Measurements from ENCODE around the gene TPK1.

Gene TPK1

DNA sequence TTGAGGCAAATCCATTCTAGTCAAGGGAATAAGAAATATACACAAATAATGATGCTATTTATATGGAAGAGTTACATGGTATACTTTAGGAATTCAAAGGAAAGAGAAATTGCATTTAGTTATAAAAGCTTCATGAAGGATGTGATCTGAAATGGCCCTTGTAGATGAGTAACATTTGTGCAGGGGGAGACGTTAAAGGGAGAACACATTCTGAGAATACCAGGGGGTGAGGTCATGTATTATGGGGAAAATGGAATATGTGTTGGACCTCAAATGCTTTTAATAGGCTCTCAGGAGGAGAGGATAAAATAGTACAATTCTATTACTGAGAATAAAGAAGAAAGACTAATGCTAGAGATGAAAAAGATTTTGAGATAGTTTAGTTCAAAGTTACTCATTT is 309.9 kb downstream of the TPK1 start:
- DNase-seq, result peak; percentile 53

DNA sequence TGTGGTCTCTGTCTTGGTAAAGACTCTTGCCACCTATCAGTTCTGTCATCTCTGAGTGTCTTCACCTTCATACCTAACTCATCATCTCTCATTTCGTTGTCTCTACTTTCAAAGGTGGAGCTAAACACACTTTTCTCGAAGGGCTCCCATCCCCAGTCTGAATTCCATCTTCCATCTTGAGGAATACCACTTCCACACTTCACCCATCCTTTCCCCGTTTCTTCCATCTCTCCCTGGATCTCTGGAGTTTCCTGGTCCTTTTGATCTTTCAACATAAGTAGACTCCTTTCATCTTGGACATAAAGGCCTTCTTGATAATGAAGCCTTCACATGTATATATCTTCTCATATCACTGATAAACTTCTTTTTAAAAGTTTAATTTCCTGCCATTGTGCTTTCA is 311.6 kb downstream of the TPK1 start:
- DNase-seq, result no peak

DNA sequence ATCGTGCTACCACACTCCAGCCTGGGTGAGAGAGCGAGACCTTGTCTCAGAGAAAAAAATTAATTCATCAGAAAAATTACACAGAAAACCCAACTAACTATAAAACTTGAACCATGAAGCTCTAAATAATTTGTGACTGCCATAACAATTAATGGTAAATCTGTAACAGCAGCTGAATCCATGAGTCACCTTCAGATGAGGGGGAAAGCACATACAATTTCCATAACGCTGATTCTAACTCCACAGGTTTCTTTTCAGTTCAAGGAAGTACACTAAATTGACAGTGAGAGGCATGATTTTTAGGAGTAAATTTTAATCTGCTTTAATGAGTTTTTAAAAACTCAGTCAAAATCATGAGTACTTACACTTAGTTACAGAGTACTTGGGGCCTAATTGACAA is 312.2 kb downstream of the TPK1 start:
- no peak for DNase-seq

DNA sequence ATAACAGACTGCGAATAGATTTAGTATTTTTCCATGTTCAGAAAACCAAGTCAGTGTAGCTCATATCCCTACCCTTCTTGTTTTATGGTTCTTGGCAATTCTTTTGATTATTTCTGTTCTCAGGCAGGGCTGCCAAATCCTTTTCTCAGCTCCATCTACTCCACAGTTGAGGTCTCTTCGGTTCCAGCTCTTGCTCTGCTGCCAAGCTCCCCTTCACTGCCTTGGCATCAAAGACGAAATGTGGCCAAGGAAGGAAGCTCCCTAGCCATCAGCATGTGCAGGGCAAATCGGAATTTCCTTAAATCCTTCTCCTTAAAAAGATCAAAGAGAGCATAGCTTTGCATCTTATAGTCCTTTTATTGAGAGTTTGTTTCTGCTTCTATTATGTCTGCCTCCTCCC is 315.9 kb downstream of the TPK1 start:
- DNase-seq, result no peak

DNA sequence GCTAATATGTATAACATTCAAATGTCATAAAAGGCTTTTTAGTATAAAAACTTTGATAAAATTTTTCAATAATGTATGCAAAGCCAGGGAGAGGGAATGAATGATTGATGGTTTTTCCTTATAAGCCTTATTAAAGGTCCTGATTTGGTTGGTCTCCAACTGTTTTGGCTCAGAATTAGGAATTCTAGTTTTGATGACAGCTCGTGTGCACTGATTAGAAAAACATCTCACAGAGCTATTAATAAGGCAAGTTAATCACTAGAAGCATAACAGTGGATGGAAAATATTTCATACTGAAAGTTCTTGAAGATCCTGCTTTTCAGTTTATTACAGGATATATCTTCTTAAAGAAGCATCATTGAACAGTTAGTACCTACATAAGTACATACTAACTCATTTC is 317.5 kb downstream of the TPK1 start:
- no peak for DNase-seq

DNA sequence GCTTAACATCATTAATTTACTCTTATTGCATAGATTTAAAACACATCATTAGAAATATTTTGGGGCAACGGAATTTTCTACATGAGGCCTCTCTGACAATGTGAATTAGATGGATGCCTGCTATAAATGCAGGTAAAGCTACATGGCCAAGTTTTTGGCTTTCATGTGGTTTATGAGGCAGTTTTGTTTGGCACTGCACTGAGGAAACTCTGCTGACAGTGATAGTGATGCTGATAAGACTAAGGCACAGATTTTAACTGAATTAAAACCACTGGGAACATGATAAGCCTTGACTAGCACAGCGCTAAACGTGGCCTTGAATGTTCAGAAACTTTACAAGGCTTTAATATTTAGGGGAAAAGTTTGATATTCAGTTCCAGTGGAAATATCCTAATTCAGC is 318.1 kb downstream of the TPK1 start:
- no peak for DNase-seq

DNA sequence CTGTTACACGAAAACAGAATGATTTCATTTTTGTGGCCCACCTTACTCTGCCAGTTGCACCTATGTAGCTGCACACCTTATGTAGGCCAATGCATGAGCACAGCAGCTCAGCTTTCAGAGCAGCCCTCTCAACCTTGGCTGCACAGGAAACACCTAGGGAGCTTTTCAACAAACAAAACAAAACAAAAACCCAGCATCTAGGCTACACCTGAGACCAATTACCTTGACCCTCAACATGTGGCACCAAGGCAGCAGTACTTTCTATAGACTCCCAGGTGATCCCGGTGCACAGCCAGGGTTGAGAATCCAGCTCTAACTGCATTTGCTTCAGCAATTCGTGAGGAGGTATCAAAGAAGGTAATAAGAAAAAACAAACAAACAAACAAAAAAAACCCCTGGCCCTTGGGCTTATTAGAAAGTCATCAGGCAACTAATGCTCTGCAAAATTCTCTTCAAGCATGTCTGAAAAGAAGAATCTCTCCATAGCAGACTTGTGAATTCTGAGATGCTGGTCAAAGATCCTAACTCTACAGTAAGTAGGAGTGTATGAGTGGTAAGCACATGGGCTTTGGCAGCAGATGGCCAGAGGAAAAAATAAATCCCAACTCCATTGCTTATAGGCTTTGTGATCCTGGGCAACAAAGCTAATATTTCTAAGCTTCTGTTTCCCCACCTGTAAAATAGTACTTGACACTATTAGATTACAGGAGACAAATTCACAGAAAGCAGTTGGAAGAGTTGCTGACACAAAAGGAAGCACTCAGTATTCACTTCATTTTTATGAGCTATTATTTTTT is 318.9 kb downstream of the TPK1 start:
- DNase-seq, result no peak

DNA sequence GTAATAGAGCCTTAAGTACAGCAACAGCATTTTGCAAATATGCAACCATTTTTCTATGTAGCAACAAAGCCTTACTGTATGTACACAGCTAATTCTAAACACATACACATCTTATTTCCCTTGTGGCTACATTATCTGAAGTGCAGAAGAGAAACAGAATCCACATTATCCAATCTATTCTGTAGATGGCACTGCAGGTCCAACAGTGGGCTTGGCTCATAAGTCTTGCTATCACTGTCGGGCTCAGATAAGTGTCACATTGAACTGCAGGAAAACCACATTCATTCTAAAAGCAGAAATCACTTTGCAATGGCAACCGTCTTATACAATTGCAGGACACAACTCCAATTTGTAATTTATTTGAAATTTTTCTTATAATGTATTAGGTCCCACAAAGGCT is 322.5 kb downstream of the TPK1 start:
- DNase-seq, result peak; percentile 3

DNA sequence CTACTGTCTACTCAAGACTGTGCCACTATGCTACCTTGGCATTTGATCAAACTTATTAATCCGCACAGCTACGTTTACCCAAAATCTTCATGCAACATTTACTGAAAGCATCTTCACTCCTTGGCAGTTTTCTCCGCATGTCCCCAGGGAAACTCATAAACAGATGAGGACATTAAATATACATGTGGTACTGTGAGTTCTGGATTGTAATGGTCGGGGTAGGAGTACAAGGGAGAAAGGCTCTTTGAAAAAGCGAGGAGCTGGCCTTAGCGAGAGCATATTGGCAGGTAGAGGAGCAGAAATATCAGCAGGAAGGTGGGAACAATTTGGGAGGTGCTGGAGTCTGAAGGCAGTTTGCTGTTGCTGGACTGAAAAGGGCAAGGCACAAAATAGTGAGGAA is 325.2 kb downstream of the TPK1 start:
- DNase-seq, result no peak

DNA sequence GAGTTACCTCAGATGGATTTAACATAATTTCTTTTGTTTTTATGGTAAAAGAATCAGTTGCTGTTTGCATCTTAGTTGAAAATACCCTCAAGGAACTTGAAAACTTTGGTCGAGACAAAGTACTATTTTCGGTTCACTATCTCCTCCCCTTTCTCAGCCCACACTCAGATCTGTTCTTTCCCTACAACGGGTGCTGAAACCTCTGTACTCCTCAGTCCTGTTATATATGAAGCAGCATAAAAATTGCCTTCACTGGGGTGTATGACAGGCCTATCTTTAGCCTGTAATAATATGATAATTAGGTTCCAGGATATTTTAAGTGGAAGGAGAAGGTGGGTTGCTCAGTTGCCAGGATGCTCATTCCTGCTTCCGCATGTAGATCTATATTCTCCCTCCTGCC is 327.2 kb downstream of the TPK1 start:
- no peak for DNase-seq

DNA sequence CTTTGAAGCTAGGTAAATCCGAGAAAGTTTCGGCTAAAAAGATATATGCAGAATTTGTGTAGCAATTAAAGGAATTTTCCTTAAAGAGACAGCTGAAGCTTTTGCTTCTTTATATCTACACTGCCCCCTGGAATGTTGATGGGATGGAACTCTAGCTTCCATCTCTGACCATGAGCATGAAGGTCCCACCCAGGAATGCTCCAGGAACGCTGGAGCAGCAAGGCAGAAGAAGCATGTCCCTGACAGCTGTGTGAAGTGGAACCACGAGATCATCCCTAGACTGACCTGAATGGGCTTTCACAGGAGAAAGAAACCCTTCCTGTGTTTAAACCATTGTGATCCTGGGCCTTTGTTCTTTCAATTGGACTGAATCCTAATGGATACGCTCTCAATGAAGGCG is 332.6 kb downstream of the TPK1 start:
- DNase-seq, result no peak

DNA sequence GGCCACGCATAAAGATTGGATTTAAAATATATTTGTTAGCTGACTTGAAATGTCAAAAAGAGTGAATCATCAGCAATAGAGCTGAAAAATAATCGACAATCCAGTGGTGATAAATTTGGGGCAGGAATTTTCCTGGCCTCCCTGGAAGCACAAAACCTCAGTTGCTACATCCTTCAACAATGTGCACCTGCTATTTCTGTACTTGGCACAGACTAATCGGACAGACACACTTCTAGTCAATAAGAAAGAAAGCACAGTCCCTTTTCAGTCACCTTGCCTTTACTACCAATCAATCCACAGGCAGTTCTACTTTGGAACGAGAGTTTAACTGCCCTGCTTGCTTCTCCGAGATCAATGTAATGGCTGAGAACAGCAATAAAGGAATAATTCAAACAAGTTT is 335.6 kb downstream of the TPK1 start:
- no peak for DNase-seq

DNA sequence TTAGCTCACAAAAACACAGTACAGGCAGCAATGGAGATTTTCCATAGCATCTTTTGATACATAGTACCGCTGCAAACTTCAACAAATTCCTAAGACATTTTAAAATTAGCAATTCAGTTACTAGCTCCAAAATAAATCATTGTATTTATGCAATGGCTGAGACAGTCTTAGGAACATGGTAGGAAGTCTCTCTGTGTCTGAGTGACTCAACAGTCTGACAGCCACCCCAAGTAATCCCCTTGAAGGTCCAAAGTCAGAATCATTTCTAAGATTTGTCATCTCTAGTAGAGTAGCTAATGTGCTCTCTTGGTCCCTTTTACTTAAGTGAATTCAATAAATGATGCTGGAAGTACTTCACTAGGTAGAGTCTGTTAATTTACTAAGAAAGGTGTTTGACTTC is 338.6 kb downstream of the TPK1 start:
- DNase-seq, result peak; percentile 14

DNA sequence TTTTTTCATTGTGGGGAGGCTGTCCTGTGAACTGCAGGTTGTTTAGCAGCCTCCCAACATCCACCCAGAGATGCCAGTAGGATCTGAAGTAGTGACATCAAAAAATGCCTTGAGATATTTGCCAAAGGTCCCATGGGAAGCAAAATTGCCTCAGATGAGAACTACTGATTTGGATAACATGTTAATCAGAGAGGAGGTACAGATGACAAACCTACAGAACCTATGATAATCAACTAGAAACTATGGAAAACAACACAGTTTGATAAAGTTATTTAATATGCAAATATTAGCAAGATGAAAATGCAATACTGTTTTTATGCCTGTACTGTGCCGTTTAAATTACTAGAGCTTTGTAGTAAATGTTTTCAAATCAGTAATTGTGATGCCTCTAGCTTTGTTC is 341.5 kb downstream of the TPK1 start:
- no peak for DNase-seq

DNA sequence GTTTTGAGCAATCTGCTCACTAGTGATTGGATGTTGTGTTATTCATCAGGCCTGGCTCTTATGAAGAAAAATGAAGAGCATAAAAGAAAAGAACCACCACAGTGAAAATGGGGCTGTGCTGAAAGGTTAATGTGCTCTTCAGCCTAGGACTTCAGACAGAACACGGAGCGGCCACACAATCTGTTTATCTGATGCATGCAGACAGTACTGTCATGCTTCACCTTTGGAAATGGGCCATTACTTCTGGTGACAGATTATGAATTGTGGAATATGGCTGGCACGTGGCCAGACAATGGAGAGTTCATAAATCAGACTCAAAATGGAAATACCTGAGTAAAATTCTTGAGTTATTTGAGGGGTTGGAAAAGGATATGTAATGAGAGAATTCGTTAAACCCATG is 346.3 kb downstream of the TPK1 start:
- DNase-seq, result no peak

DNA sequence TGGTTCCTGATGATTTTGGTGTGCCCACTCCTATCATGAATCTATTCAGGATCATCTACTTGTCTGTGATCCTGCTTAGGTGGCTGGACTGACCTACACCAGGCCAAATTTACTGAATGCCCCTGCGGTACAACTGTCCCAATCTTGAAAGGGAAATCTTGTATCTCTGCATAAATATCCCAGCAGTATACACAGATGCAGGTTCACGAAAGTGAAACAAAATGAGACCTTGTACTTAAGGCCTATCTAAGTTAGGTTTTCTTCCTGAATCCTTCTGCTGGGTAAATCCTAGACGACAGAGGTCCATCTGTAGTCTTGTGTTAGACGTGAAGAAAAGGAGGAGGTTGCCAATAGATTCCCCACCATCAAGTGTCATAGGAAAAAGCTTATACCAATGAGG is 346.9 kb downstream of the TPK1 start:
- no peak for DNase-seq

DNA sequence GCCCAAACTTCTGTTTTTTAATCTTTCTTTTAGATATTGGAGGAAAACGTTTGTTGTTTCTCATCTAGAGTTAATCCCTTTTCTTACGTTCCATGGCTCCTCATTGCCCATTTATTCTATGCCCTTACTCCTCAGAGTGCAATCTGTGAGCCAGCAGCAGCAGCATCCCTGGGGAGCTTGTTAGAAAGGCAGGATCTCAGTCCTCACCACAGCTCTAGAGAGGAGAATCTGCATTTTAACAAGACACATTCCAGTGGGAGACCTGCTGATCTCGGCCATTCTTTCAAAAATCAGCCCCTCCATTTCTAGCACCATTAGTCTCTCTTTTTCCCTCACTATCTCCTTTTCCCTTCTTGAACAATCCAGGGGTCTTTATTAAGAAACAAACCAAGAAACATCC is 348.0 kb downstream of the TPK1 start:
- no peak for DNase-seq

DNA sequence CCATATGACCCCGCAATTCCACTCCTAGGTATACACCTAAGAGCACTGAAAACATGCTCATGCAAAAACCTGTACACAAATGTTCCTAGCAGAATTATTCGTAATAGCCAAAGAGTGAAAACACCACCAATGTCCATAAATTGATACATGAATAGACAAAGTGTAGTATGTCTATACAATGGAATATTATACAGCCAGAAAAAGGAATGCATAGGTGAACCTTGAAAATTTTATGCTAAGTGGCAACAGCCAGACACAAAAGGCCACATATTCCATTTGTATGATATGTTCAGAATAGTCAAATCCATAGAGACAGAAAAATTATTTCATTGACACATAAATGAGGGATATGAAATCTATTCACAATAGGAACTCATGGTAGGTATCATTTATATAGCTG is 351.4 kb downstream of the TPK1 start:
- DNase-seq, result no peak

DNA sequence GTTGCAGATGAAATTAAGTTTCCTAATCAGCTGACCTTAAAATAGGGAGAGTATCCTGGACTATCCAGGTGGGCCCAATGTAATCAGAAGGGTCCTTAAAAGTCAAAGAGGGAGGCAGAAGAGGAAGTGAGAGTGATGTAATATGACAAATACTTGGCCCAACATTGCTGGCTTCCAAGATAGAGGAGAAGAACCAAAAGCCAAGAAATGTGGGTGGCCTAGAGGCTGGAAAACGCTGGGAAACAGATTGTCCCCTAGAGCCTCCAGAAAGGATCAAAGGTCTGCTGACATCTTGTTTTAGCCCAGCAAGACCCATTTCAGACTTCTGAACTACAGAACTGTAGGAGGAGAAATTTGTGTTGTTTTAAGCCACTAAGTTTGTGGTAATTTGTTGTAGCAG is 352.7 kb downstream of the TPK1 start:
- DNase-seq, result no peak

DNA sequence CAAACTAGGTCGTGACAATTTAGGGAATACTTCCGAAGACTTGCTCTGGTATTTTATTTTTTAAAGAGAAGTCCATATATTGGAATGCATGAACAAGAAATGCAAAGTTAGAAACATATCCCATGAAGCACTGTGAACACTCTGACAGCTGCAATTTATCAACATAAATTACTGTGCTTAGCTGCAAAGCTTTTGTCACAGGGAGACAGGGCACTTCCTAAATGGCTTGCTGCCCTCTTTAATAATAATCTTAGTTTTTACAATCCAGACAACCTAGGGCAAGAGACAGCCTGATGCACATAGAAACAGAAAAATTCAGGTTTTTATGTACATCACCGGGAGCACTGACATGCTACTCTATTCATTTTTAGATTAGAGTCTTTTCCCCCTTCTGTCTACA is 354.0 kb downstream of the TPK1 start:
- DNase-seq, result no peak

DNA sequence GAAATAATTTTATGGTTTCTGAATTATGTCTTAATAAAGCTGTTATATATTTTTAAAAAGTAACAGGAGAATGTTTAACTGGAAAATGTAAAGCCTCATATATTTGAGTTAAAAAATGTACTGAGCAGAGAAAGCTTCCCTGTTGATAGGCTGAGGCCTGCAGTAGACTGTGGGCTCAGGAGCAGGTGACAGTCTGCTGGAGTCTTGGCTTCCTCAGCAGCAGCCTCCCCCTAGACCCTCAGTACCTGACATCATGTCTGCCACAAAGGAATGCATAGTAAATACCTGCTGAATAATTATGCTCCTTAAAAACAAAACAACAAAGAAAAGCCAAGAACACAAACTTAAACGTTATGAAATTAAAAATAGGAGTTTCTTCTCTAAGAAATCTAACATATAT is 358.5 kb downstream of the TPK1 start:
- no peak for DNase-seq

DNA sequence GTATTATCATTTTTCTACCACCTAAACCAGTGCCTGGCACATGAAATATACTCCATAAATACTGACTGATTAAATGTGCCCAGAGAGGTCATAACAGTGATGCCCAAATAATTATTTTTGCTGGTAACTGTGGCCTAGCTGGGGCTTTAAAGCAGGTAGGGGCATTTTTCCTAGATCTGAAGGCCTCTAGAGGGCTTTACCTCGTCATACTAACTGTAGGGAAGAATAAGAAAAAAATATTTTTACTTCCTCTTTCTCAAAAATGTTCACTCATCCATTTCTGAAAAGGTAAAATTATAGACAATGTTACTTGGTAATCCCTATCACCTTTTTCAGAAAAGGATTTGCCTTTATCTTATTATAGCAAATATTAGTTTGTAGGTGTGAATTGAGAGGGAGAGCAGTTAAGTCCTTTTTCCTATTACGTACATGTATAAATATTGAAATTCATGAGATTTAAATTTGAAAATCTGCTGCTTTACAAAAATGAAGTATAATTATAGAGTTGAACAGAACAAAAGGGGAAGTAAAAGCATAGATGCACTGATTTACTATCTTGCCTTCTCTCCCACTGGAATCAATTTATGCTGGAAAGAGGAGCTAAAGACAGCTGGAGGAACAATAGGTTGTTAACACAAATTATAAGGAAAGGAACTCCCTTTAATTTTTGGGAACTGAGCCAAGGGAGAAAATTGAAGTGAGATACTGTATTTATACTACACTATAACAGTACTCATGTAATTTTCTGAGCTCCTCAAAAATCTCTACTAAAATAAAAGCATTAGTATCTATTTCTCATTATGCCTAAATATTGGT is 360.8 kb downstream of the TPK1 start:
- no peak for DNase-seq

DNA sequence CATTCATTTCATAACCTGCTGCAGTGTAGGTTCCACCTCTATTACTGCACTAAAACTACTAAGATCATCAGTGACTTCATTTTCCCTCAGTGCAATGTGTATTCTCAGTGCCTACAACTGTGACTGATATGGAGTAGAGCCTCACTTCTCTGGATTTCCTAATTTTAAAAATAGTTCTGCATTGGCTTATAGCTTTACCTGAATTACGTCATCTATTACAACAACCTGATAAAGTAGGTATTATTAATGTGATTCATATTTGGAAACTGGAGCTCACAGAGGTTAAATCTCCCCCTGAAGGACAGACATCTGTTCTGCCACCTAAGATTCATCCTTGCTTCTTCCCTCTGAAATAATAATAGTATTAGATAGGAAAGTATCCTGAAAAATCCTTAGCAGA is 361.5 kb downstream of the TPK1 start:
- no peak for DNase-seq

DNA sequence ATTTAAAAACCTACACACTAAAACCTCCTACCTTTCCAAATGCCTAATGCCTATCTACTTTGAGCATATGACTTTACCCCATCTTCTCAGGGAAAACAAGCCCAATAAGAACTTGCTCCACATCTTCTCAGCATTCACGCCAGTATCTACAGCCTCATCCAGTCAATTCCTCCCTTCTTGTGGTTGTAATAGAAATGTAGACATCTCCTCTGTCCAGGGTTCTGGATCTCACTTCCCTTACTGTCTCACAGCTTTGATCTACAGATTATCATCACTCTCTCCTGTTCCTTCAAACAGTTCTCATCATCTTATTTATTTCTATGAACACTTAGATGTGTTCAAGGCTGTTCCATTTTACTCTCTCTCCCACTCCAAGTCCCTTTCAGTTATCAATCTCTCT is 361.9 kb downstream of the TPK1 start:
- no peak for DNase-seq
